HG02970 (cell line): ENCODE data around the gene CT45A10.
"Not testable (repeated sequence)": the region's sequence is repeated elsewhere in the genome, so short reads cannot be mapped to it uniquely, and the experiment has no call there.

Source experiments
- ATAC-seq: cut with Tn5 transposase; IDR thresholded peaks from one replicate; pipeline ENCODE4 v1.9.1; 2021; ENCODE audit warnings: mild to moderate bottlenecking, moderate library complexity, moderate number of reproducible peaks; ENCODE audit not compliant: unreplicated experiment, low FRiP score

CT45A10 gene

GRCh38 chrX:135893294-135893817, at the start of gene CT45A10, which contains the start of gene SAGE1:
Gene CT45A10 (minus strand): TSS chrX:135893444. CDS start chrX:135885344, 8,100 bp downstream.
Gene SAGE1 (plus strand): TSS chrX:135893716. CDS start chrX:135896243, 2,527 bp downstream.
- ATAC-seq, result no peak

GRCh38 chrX:135931644-135932487, 38.6 kb upstream of the CT45A10 start:
- no peak for ATAC-seq

- ATAC-seq, result no peak
These were observed 34.7 kb upstream of the CT45A10 start for GRCh38 chrX:135927897-135928296.

- ATAC-seq, result no peak
These were observed 30.1 kb upstream of the CT45A10 start for GRCh38 chrX:135923353-135923752.

GRCh38 chrX:135920516-135920915, 27.3 kb upstream of the CT45A10 start:
- ATAC-seq, result not testable (repeated sequence)

GRCh38 chrX:135914404-135914803, 21.2 kb upstream of the CT45A10 start:
- ATAC-seq, result no peak

- ATAC-seq, result no peak
These were observed 17.0 kb upstream of the CT45A10 start for GRCh38 chrX:135910251-135910650.

- no peak for ATAC-seq
These were observed 463 bp downstream of the CT45A10 start for GRCh38 chrX:135892781-135893180.

- no peak for ATAC-seq
These were observed 3.1 kb downstream of the CT45A10 start for GRCh38 chrX:135890087-135890585.

- ATAC-seq, result not testable (repeated sequence)
These were observed 4.3 kb downstream of the CT45A10 start for GRCh38 chrX:135888976-135889375.

- ATAC-seq, result not testable (repeated sequence)
These were observed 5.0 kb downstream of the CT45A10 start for GRCh38 chrX:135888230-135888629.

- ATAC-seq, result not testable (repeated sequence)
These were observed 10.5 kb downstream of the CT45A10 start for GRCh38 chrX:135882741-135883140.

- not testable (repeated sequence) for ATAC-seq
These were observed 21.5 kb downstream of the CT45A10 start, which contains the start of gene CT45A9 for GRCh38 chrX:135871712-135872111. Gene CT45A9 (minus strand): TSS chrX:135871812. CDS start chrX:135868061, 3,751 bp downstream.

- ATAC-seq, result not testable (repeated sequence)
These were observed 38.8 kb downstream of the CT45A10 start, which contains the start of gene CT45A8 for GRCh38 chrX:135854438-135854837. Gene CT45A8 (minus strand): TSS chrX:135854538. CDS start chrX:135850783, 3,755 bp downstream.

- not testable (repeated sequence) for ATAC-seq
These were observed 56.1 kb downstream of the CT45A10 start, which contains the start of gene CT45A7 for GRCh38 chrX:135837180-135837579. Gene CT45A7 (minus strand): TSS chrX:135837280. CDS start chrX:135833533, 3,747 bp downstream.
